ENCODE data around the gene SIK2.
"Not testable (repeated sequence)": the region's sequence is repeated elsewhere in the genome, so short reads cannot be mapped to it uniquely, and the experiment has no call there.

The SIK2 gene

GRCh38 chr11:111765984-111766833 is 164.0 kb downstream of the SIK2 start, which contains the start of gene PPP2R1B:
PPP2R1B (minus strand) TSS chr11:111766389; CDS start chr11:111766361, 28 bp downstream.
- no peak for TF ChIP-seq CTCF (conservative IDR thresholded peaks at IDR 0.05; ENCODE audit: low read depth, low read length)
- peak; percentile 64 for DNase-seq (ENCODE audit: low read depth)

DNA sequence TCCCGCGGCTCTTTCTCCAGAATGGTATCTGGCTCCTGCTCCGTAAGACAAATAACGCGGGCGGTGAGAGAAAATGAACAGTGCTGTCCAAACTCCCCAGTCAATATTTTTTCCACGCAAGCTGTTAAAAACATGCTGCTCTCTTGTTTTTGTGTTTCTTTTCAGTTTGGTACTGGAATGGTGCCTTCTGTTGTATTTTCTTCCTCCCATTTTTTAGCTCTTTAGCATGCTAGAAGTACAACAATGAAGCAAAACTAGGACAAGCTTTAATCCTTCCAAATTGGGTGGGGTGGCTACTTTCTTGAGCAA is 164.5 kb downstream of the SIK2 start:
- peak overlapping the region; percentile 88 for H3K4me3 ChIP-seq (ENCODE audit: low read depth, low read length)
- DNase-seq (ENCODE audit: low read depth), result no peak
- TF ChIP-seq CTCF (conservative IDR thresholded peaks at IDR 0.05; ENCODE audit: low read depth, low read length), result no peak

More at GRCh38 chr11:111765984-111766833, 164.0 kb downstream of the SIK2 start, which contains the start of gene PPP2R1B:
- peak within 1 kb of the TSS; percentile 88 for H3K4me3 ChIP-seq (ENCODE audit: low read depth, low read length)

- DNase-seq (ENCODE audit: low read depth), result no peak
- no peak overlapping the region for H3K4me3 ChIP-seq (ENCODE audit: low read depth, low read length)
- TF ChIP-seq CTCF (conservative IDR thresholded peaks at IDR 0.05; ENCODE audit: low read depth, low read length), result no peak
These were observed 168.4 kb downstream of the SIK2 start for GRCh38 chr11:111770581-111771134.

GRCh38 chr11:111771205-111771604 is 169.0 kb downstream of the SIK2 start:
- not testable (repeated sequence) for H3K4me3 ChIP-seq (ENCODE audit: low read depth, low read length); DNase-seq (ENCODE audit: low read depth)

DNA sequence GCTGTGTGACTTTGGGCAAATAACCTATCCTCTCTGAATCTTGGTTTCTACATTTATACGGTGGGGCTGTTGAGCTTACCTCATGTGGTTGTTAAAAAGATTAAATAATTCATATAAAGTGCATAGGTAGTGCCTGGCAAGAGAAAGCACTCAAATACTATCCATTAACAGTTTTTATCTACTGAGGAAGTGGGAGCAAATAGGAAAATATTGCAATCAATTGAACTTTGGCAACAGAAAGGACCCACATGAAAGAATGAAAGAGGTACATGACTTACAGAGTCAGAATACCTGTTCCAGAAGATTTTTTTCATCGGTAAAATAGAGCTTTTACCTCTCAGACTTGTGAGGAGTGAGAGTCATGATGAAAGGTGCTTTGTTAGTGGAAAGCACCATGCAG is 170.3 kb downstream of the SIK2 start:
- no peak for DNase-seq (ENCODE audit: low read depth)
- no peak overlapping the region for H3K4me3 ChIP-seq (ENCODE audit: low read depth, low read length)
- TF ChIP-seq CTCF (conservative IDR thresholded peaks at IDR 0.05; ENCODE audit: low read depth, low read length), result no peak

DNA sequence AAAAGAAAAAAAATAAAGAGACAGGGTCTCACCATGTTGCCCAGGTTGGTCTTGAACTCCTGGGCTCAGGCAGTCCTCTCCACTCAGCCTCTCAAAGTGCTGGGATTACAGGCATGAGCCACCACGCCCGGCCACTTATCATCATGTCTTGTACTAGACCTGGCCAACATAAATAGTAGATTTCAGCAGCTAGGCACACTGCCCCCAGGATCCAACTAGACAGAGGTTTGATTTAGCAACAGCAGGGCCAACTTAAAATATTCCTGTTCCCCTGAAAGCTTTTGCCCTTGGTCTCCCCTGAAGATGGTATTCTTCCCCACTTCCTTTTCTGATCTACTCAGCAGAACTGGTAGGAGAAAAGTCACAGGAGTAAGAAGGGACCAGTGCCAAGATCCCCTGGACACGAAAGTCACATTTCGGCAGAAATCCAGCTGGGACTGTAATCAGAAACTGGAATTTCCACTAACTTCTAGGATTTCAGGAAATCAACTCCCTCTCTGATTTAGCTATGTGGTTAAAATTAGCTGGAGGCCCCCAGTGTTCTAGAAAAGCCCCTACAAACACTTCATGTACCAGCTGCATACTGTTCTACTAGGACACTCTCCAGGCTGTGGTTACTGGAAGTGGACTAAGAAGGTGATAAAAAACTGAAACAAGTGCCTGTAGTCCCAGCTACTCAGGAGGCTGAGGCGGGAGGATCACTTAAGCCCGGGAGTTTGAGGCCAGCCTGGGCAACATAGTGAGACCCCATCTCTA is 172.9 kb downstream of the SIK2 start:
- peak; percentile 50 for DNase-seq (ENCODE audit: low read depth)
- TF ChIP-seq CTCF (conservative IDR thresholded peaks at IDR 0.05; ENCODE audit: low read depth, low read length), result no peak
- H3K4me3 ChIP-seq (ENCODE audit: low read depth, low read length), result no peak overlapping the region

DNA sequence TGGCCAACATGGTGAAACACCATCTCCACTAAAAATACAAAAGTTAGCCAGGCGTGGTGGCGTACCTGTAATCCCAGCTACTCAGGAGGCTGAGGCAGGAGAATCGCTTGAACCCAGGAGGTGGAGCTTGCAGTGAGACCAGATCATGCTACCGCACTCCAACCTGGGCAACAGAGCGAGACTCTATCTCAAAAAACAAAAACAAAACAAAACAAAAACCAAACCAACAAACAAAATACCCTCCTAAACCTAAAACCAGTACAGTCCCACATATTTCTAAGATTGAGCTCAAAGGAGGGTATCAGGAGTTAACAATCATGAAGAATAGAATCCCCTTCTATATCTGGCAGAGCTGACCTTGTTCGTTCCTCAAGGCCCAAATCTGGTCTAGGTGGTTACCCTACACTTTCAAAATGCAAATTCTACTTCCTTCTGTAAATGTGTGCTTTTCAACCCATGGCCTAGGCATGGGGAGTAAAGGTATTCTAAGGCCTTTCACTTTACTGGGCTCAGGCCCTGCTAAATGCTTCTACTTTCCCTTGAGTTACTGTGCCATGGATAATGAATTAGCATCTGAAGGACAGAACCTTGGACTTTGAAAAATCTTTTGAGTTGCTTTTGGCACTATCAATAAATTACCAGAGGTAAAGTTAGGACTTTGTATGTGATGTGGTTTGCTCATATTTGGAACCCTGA is 174.3 kb downstream of the SIK2 start:
- DNase-seq (ENCODE audit: low read depth), result no peak
- no peak for TF ChIP-seq CTCF (conservative IDR thresholded peaks at IDR 0.05; ENCODE audit: low read depth, low read length)
- no peak overlapping the region for H3K4me3 ChIP-seq (ENCODE audit: low read depth, low read length)

Data from choroid plexus epithelial cell (primary cell).